ENCODE measurements around the gene P4HB.

DNA sequence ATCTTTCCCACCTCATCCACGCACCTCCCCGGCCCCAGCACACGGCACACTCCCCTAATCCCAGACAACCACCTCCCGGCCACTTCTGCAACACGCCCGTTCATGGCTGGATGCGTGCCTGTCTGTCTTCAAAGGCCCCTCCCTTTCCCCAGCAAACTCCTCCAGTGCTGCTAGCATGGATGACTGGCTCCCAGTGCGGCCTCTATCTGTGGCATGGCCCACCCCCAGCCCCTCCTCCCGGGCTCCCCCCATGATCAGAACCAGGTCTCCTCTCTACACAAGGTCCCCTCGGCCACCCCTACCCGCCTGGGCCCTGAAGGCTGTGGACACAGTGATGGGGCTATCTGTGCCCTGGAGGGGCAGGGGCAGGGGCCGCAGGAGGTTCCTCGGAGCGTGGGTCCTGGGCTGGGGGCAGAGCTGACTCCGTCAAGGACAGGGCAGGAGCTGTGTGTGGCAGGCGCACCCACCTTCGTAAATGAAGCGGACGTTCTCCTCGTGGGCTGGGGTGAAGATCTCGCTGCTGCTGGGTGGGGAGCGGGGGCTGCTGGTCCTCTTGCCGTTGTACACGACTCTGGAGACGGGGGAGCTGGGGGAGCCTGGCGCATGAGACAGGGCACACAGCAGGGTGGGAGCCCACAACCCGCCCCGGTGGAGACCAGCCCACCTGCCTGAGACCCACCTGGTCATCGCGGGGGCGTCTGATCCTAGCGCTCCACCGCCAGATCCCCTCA lies 36.4 kb downstream of the P4HB start:
- no peak for TF ChIP-seq CTCF (IDR thresholded peaks at IDR 0.05)
- TF ChIP-seq POLR2A (IDR thresholded peaks at IDR 0.05), result no peak
